Measurements from ENCODE around the gene SBF2.

SBF2 gene

GRCh38 chr11:10293423-10294289, at the start of gene SBF2:
Gene SBF2 (minus strand): TSS chr11:10294219. CDS start chr11:10294069, 150 bp downstream.
- peak; percentile 83 for DNase-seq (ENCODE audit: low read depth)

- no peak for DNase-seq (ENCODE audit: low read depth)
These were observed 44.3 kb upstream of the SBF2 start for GRCh38 chr11:10338287-10338686.

- no peak for DNase-seq (ENCODE audit: low read depth)
These were observed 39.5 kb upstream of the SBF2 start for GRCh38 chr11:10333490-10333889.

- DNase-seq (ENCODE audit: low read depth): no peak
These were observed 37.7 kb upstream of the SBF2 start for GRCh38 chr11:10331548-10332289.

GRCh38 chr11:10329935-10330334, 35.9 kb upstream of the SBF2 start:
- DNase-seq (ENCODE audit: low read depth): peak; percentile 97

- no peak for DNase-seq (ENCODE audit: low read depth)
These were observed 35.3 kb upstream of the SBF2 start for GRCh38 chr11:10329356-10329755.

- DNase-seq (ENCODE audit: low read depth): peak; percentile 84
These were observed 34.5 kb upstream of the SBF2 start for GRCh38 chr11:10328314-10329098.

GRCh38 chr11:10327254-10327653, 33.2 kb upstream of the SBF2 start:
- no peak for DNase-seq (ENCODE audit: low read depth)

- DNase-seq (ENCODE audit: low read depth): no peak
These were observed 32.3 kb upstream of the SBF2 start for GRCh38 chr11:10326012-10326964.

GRCh38 chr11:10325277-10326011, 31.4 kb upstream of the SBF2 start:
- DNase-seq (ENCODE audit: low read depth): peak; percentile 88

GRCh38 chr11:10324474-10324873, 30.5 kb upstream of the SBF2 start:
- DNase-seq (ENCODE audit: low read depth): no peak

GRCh38 chr11:10323793-10324170, 29.8 kb upstream of the SBF2 start:
- DNase-seq (ENCODE audit: low read depth): no peak

- DNase-seq (ENCODE audit: low read depth): peak; percentile 90
These were observed 29.1 kb upstream of the SBF2 start for GRCh38 chr11:10322830-10323792.

GRCh38 chr11:10322401-10322800, 28.4 kb upstream of the SBF2 start:
- DNase-seq (ENCODE audit: low read depth): no peak

GRCh38 chr11:10320736-10321465, 26.9 kb upstream of the SBF2 start:
- DNase-seq (ENCODE audit: low read depth): no peak

GRCh38 chr11:10319702-10320558, 25.9 kb upstream of the SBF2 start:
- no peak for DNase-seq (ENCODE audit: low read depth)

GRCh38 chr11:10318527-10318802, 24.4 kb upstream of the SBF2 start:
- no peak for DNase-seq (ENCODE audit: low read depth)

Measured in stromal cell of bone marrow (primary cell).